NCI-H2107 treated with DMSO at 0.1 percent for 48 hours (cell line): ENCODE measurements around the gene OPA1.
A peak's percentile ranks its signal among the peaks of the same experiment; 100 is the strongest.
"Not testable (repeated sequence)": the region's sequence is repeated elsewhere in the genome, so short reads cannot be mapped to it uniquely, and the experiment has no call there.

ENCODE experiments used
- DNase-seq: peaks from one replicate; lab custom pipeline; 2025; ENCODE audit not compliant: unreplicated experiment; lab: John Stamatoyannopoulos, UW

OPA1 gene

DNA sequence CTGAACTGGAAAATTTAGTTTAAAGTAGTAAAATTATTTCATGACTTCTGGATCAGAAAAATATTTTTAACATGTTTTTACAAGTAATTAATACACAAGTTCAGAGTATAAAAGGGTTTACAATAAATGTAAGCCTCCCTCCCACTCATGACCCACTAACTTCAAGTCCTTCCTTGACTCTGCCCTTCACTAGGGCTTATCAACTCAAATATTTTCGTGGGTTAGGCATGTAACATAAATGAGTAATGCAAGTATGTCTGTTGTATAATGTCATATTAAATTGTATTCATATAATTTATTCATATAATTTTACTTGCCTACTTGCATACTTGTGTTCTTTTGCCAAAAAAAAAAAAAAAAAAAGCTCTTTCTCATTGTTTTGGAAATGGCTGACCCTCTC is 3.4 kb upstream of the OPA1 start:
- DNase-seq = no peak

DNA sequence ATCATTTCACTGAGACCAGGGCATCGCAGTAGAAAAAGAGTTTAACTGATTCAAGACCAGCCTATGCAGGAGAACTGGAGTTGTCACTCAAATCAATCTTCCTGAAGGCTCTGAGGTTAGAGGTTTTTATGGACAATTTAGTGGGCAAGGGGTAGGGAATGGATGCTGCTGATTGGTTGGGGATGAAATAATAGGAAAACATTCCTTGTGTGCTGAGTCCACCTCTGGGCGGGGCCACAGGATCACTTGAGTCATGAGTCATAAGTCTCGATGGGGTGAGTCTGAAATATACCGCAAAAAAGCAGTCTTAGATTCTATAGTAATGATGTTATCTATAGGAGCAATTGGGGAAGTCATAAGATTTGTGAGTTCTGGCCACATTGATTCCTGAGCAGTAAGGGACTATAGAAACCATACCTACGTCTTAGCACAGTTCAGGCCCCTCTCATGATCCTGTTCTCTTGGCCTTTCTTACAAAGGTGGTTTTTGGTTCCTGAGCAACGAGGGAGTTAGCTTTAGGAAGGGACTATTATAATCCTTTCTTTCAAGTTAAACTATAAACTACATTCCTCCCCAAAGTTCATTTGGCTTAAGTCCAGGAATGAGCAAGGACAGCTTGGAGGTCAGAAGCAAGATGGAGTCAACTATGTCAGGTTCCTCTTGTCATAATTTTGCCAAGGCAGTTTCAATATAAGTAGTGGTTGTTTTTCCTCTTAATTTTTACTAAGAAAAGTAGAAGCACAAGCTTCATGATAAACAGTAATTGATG is 2.7 kb upstream of the OPA1 start:
- no peak for DNase-seq

DNA sequence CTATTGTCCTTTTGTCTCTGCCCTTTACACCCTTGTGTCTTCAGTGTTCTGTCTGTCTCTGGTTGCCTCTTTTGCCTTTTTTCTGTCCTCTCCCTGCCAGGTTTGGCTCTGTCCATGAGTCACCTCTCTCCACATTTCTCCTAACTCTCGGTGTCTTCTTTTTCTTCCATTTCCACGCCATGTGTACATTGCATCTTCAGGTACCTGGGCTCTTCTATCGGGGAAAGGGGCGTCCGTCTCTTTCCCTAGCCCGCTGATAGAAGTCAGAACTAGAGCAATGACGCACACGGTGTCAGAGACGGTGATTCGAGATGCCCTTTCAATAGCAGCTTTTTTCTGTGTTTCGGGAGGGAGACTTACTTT is 641 bp downstream of the OPA1 start:
- DNase-seq = peak; percentile 32

DNA sequence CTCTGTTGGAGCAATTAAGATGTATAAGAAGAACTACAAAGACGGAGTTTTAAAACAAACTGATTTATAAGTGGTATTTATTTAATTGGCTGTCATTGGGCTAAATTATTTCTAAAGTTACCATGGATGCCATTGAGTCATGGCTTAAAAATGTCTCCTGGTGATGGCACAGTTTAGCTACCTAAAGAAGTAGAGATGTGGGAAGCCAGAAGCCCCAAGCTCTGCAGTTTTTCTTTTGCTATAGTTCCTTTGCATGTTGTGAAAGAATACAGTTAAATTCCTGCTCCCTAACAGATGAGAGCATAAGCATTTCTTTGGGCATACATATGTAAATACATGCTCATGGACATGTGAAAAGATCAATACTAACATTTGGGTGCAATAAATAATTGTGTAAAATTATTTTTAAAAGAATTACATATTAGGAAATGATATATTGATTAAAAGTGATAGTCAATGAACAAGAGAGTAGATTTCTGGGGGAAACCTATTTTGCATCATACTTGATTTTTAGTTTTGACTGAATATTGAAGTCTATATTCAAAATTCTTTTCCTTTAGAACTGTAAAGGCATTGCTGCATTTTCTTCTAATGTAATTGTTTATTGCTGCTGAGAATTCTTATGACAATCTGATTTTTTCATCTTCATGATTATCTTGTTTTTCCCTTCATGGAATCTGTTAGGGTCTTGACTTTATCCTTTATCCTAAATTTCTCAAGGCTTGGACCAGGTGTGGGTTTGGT is 2.1 kb downstream of the OPA1 start:
- no peak for DNase-seq

DNA sequence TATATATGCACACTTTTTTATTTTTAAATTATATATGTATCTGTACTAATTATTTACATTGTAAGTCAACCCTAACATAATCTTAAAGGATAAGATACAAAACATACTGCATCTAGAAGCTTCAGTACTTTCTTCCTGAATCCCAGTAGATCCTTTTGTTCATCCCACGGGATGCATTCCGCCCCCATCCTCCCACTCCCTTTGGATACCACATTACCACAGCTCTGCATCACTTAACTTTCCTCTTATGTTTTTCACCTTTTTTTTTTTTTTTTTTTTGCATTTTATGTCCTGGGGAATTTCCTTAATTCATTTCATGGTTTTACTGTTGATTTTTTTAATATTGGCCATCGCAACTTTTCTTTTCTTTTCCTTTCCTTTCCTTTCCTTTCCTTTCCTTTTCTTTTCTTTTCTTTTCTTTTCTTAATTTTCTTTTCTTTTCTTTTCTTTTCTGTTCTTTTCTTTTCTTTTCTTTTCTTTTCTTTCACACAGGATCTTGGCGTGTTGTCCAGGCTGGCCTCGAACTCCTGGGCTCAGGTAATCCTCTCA is 3.0 kb downstream of the OPA1 start:
- DNase-seq = no peak

DNA sequence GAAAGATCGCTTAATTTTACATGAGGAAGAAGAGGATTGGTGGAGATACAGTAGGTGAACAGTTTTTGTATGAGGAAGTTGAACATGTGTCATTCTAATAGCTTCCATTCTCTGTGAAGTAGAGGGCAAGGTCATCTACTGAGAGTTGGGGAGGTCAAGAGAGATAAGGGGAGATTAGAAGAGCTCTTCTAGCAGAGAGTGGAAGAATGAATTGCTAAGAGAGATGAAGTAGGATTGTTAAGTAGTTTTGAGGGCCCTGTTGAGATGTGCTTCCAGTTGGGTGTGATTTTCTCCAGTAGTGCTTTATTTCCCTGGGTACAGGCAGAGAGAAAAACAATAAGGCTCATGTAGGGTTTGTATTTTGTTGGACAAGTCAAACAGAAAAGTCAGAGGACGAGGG is 5.2 kb downstream of the OPA1 start:
- no peak for DNase-seq

DNA sequence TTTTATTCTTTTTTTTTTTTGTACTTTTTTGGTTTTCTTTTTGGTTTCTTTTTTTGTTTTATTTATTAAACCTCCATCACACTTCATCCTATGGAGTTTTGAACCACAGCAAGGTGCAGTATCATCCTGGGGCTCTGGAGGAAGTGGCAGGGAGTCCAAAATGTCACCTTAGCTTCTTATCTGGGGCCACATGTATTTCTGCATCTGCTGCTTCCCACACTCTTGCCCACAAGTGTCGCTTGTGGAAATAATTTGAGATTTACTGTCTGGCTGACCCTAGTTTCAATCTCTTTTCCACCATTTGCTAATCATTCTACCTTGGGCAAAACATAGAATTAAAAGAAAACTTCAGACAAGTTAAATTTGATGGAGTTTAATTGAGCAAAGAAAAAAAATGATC is 6.4 kb downstream of the OPA1 start:
- DNase-seq = no peak

DNA sequence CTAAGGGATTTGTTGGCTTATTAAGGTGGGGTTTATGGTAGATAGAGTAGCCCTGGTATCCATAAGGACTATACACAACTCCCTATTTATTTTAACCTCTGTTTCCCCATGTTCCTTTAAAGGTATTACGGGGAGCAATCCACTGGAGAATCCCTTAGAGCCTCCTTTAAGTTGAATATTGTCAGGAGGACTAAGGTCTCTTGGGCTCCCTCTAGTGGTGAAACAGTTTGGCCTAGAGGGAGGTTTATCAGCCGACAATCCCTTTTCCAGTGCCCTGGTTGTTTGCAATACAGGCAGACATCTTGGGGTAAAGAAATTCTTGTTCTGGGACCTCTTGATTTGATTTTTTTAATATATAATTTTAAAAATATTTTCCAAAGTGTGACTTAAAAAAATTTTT is 12.9 kb downstream of the OPA1 start:
- DNase-seq = no peak

DNA sequence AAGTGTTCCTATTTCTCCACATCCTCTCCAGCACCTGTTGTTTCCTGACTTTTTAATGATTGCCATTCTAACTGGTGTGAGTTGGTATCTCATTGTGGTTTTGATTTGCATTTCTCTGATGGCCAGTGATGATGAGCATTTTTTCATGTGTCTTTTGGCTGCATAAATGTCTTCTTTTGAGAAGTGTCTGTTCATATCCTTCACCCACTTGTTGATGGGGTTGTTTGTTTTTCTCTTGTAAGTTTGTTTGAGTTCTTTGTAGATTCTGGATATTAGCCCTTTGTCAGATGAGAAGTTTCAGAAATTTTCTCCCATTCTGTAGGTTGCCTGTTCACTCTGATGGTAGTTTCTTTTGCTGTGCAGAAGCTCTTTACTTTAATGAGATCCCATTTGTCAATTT is 13.9 kb downstream of the OPA1 start:
- DNase-seq = not testable (repeated sequence)

DNA sequence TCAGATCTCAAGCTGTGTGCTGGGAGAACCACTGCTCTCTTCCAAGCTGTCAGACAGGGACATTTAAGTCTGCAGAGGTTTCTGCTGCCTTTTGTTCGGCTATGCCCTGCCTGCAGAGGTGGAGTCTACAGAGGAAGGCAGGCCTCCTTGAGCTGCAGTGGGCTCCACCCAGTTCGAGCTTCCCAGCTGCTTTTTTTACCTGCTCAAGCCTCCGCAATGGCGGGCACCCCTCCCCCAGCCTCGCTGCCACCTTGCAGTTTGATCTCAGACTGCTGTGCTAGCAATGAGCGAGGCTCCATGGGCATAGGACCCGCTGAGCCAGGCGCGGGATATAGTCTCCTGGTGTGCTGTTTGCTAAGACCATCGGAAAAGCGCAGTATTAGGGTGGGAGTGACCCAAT is 17.5 kb downstream of the OPA1 start:
- not testable (repeated sequence) for DNase-seq

DNA sequence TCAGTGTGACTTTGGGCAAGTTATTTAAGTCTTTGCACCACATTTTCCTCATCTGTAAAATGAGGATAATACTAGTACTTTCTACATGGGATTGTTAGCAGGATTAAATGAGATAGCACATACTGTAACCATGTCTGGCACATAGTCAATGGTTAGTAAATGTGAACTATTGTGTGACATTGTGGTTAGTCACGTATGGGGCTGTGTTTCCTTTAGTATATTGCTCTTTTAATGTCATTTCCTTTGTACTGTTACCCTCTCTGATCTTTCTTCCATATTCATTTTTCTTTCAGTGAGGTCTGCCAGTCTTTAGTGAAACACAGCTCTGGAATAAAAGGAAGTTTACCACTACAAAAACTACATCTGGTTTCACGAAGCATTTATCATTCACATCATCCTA is 21.4 kb downstream of the OPA1 start:
- no peak for DNase-seq

DNA sequence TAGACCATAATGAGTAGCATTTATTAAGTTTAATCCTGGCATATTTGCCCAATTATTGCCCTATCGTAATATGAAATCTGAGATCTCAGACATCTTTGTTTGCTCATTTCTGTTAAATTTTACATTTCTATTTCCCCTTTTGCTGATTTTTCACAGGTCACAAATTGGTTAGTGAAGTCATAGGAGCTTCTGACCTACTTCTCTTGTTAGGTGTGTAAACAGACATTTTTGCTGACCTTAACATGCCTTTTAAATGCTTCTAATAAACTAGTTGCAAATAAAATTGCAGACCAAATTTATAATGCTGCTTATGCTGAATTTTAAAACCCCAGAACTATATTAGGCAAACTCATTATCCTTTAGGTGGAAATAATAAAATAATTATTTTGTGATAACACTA is 24.6 kb downstream of the OPA1 start:
- no peak for DNase-seq

DNA sequence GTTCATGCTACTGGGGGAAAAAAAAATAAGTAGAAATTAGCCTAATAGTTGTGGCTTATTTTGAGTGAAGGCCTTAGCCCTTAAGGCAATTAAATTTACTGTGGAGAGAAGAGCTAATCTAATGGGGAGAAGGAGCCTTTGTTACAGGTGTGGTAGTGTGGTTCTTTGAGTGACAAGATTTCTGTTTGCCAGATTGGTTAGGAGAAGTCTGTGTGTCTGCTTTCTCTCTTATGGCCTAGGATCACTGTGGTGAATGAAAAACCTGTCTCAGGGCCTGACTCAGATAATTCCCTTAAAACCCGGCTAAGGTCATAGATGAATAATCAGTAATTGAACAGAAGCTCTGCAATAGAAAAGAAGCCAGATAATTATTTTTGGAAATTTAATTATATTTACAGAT is 27.0 kb downstream of the OPA1 start:
- DNase-seq = no peak

DNA sequence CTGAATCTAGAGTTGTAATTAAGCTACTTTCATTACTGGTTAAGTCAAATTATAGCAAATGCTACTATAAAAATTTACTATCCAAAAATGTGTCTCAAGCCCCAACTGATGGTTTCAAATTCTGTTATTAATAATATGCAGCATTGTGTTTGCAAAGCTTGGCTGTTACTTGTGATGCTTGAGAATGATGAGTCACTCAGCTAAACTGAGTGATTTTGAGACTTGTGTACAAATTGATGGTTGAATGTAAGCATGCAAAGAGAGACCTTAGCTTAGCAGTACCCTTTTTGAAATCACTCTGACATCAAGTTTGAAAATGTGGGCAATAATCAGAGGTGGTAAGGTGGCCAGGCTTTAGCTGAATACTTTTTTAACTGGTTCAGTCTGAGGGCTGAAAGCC is 27.6 kb downstream of the OPA1 start:
- DNase-seq = no peak

DNA sequence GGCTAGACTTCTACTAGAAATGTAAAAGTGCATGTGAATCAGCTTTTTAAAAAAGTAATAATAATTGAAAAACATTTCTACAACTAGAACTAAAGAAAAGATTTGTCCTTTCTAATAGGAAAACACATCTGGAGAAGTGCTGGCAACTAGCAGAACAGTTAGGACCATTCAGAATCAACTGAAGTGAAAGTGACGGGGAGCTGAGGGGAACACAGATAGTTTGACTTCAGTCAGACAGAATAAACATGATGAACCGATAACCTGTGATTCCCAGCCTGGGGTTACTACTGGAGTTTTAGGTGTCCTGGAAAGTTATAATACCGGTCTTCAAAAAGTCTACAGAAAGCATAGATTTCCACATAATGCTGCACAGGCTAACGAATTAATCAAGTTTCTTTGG is 28.1 kb downstream of the OPA1 start:
- DNase-seq = no peak

DNA sequence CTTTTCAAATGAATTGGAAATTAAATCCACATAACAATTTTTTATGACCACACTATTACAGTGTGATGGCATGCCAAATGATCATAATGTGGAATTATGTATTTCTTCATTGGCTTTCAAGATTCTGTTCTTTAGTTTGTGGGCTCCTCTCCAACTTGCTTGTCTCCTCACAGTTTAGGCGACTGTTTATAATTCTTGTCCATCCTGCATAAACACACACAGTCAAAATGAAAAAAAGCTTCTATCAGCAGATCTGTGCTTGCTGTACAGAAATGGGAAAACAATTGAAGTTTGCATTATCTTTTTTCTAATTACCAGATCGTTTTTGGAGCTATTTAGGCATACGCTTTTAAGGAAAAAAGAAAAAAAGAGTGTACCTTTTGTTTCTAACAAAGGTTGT is 37.0 kb downstream of the OPA1 start:
- no peak for DNase-seq

DNA sequence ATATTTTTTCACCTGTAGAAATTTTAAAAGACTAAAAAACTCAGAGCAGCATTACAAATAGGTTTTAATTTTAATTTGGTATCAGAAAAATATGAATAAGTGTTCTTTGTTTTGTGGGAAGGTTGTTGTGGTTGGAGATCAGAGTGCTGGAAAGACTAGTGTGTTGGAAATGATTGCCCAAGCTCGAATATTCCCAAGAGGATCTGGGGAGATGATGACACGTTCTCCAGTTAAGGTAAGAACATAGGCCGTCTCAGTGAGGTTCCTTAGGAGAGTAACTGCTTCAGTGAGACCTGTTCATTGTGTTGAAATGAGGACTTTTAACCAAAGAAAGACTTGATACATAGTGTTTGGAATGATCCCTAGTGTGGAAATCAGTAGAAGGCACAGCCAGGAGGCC is 44.8 kb downstream of the OPA1 start:
- DNase-seq = no peak

DNA sequence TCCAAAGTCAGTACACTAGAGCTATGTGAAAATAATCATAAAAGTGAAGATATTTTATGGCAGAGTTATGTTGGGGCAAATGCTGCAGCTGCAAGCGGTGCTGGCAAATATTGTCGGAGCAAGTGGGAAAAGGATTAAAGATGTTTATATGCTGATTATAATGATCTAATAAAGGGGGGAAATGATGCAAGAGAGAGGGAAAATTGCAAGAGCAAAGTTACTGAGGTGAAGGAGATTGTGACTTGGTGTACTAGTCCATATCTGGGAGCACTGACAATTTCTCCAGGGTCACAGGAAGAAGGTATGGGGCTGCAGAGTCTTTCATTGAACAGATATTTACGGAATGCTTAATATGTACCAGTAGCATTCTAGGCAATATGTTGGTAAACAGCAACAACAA is 45.8 kb downstream of the OPA1 start:
- no peak for DNase-seq

DNA sequence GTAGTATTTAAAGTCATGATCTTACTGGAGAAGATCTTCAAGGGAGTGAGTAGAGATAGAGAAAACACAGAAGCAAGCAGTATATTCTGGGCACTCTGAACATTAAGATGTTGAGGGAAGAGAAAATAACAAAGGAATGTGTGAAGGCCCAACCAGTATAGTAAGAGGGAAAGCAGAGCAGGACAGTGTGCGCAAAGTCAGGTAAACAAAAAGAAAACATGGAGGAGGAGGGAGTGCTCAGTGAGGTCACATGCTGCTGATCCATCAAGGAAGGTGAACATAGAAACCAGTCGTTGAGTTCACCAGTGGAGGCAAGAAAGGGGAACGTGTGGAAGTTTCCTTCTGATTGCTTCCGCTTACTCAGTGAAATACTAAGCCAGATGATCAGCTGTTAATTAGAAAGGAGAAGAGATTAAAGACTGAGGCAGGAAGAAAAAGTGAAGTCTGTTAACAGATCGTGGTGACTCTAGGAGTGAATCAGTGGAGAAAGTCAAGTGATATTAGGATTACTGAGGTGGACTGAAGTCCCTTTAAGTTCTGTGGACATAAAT is 47.2 kb downstream of the OPA1 start:
- DNase-seq = no peak

DNA sequence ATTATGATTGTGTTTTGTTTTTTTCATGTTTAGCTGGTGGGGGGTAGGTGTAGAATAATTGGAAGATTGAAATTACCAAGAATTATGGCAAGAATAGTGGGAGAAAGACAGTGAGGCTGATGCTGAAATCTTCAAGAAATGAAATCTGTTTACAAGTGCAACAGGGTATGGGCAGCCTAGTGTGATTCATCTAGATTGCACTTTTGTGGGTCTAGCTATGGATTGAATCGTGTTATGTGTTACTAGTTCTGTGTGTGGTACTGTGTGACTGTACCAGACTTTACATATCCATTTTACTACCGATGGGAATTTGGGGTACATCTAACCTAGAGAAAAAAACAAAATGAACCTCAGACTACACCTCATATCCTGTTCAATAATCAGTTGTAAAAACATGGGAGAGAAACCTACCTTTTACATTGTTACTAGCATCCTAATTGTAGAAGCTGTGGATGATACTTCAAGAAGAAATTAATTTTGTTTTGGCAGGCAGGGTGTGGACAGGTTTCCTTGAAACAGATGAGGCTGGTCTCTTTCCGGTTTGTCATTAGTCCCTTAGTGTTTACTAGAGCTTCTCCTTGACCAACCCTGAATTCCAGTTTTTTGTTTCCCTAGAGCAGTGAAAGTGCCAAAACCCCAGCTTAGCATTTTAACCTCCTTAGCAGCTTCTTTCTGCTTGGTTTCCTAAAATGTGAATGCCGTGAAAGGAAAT is 47.9 kb downstream of the OPA1 start:
- DNase-seq = no peak

DNA sequence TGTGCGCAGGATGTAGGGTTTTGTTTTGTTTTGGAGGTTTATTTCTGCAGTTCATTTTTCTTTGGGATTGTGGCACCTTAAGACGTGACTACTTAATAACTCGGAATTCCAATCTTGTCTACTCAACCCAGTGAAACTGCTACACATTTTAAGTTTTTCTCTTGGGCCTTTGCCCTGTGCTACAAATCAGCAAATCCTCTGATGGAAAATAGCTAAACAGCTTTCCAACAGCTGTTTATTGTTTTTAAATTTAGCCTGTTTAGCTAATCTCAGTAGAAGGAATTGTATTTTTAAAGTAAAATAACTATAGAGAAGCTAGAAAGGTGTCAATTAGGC is 48.4 kb downstream of the OPA1 start:
- no peak for DNase-seq

DNA sequence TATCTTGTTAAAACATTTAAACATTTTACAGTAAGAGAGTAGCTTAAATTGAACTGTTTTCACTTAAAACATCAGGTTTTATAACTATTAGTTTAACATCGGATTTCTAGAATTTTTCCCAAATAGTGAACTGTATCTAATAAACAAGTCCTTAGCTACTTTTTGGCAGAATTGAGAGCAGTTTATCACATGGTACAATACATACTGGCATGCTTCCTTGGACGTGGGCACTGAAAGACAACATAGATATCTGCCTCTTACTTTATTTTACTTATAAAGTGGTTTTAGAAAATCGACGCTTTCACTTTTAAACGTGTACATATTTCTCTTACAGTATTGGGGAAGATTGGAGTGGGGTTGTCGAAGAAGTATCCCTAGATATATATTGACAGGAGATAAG is 52.8 kb downstream of the OPA1 start:
- no peak for DNase-seq
